AG04449 (cell line): Measurements from ENCODE around the gene TBR1.

Experiments
- CTCF ChIA-PET: fragments of 350-600 bp; formaldehyde crosslinking; extraction: SDS; loops from one replicate; lab custom pipeline; 2021; ENCODE audit warnings: antibody characterized with exemption; lab: Yijun Ruan, JAX
- POLR2A ChIA-PET: fragments of 400-600, 350-600 bp; formaldehyde crosslinking; extraction: SDS; loops from one replicate; lab custom pipeline; 2020; ENCODE audit warnings: antibody characterized with exemption, inconsistent platforms; lab: Yijun Ruan, JAX
- DNase-seq: peaks from one replicate; pipeline ENCODE4 v3.0.0-alpha.2; 2010; ENCODE audit warnings: low read depth, low spot score
- H3K4me3 ChIP-seq: 2 replicates; pipeline ENCODE4 v1.5.1; 2011; ENCODE audit warnings: low read depth, mild to moderate bottlenecking, control low read depth, low read length
- TF ChIP-seq, protein P1 (sequence below): IDR thresholded peaks from one replicate; pipeline ENCODE4 v1.5.1; 2011; ENCODE audit warnings: mild to moderate bottlenecking, moderate library complexity, low read length, control low read depth, inconsistent platforms; ENCODE audit not compliant: insufficient read depth; ENCODE audit errors: missing control alignments

Gene TBR1

DNA sequence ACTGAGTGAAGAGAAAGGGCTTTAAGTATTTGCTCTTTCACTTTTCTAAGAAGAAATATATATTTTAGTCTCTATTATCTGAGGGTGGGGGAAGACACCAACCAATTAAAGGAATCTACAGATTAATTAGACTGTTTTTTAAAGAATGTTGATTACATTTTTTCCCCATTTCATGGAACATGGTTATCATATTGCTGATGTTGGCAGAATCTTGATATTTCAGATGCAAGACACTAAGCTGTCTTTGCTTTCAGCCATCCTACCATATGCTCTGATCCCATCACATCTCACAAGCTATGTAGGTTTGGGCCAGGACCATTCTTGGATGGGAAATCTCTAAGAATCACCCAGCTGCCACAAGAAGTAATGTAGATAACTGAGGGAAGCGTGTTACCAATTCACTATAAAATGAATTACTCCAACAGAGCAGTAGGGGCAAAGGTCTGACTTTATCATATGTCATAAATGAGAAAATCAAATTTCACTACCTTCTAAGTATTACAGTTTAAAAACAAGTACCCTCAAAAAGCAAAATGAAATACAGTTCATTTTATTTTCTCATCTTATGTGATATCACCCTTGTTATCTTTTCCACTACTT lies 6.7 kb upstream of the TBR1 start:
- no peak for DNase-seq
- POLR2A ChIA-PET: no interaction called here
- CTCF ChIA-PET: no interaction called here
- no peak overlapping the region for H3K4me3 ChIP-seq
- TF ChIP-seq, protein P1, sequence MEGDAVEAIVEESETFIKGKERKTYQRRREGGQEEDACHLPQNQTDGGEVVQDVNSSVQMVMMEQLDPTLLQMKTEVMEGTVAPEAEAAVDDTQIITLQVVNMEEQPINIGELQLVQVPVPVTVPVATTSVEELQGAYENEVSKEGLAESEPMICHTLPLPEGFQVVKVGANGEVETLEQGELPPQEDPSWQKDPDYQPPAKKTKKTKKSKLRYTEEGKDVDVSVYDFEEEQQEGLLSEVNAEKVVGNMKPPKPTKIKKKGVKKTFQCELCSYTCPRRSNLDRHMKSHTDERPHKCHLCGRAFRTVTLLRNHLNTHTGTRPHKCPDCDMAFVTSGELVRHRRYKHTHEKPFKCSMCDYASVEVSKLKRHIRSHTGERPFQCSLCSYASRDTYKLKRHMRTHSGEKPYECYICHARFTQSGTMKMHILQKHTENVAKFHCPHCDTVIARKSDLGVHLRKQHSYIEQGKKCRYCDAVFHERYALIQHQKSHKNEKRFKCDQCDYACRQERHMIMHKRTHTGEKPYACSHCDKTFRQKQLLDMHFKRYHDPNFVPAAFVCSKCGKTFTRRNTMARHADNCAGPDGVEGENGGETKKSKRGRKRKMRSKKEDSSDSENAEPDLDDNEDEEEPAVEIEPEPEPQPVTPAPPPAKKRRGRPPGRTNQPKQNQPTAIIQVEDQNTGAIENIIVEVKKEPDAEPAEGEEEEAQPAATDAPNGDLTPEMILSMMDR: no peak

DNA sequence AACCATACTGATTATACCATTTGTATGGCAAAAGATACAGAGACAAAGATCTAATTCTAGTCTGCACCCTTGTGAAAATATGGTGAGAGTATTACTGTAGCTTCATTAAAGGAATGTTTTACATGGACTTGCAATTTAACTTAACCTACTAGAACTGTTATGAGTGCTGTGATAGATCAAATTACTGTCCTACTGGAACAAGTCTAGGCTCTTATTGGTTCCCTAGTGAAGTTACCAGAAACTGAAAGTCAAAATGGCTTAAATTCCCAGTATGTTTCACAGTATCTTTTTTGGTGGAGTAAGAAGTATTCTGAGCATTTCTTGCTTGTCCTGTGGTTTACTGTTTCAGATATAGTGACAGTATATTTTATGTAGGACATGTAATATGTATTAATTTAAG lies 3.8 kb upstream of the TBR1 start:
- H3K4me3 ChIP-seq: no peak overlapping the region
- DNase-seq: peak; percentile 23
- TF ChIP-seq, protein P1: no peak
- POLR2A ChIA-PET: no interaction called here
- CTCF ChIA-PET: no interaction called here

DNA sequence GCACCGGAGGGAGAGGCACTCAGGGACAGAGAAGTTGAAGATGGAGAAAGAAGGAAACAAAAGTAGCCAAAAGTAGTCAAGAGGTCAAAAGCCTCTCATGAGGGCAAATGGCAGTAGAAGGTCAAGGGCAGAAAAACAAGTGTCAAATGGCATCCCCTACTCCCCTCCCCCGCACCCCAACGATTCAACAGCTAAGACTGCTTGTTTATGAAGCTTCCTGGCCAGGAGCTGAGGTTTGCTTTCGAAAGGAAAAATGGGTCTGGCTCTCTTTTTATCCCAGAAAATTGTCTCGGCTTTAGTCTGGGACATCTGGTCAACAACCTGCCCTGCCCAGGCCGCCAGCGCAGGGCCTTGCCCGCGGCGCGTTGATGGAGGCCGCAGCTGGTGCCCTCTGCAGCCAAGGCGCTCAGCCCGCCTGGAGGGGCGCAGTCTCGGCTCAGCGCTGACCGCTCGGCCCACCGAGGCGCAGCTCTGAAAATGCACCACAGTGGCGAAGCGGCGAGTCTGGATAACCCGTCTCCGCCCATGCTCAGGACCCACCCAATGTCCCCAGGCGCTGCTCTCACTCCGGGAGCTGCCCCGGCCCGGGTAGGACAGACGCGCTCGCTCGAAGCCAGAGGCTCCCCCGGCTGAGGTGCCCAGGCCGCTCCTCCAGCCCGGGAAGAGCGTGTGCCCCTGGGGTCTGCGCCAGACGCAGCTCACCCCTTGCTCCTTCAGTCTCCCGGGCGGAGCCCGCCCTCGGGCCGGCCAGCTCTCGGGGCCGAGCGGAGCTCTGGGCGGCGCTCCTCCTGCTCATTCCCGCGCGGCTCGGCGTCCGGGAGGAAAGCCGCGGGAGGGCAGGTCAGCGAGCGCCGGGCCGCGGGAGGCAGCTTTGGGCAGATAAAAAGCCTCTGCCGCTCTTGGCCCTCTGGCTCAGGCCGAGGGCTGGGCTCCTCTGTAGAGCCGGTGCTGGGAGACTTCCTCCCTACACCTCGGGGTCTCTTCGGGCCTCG lies 1.8 kb upstream of the TBR1 start:
- peak overlapping the region; percentile 59 for H3K4me3 ChIP-seq
- ChIA-PET POLR2A (no interaction called here), CTCF (interaction anchor here (0.6 to 1.3 kb wide), 2 partner anchors 11 to 13 kb away, joined by 5 to 6 read pairs; no protein-coding TSS in a partner anchor)
- no peak for DNase-seq
- TF ChIP-seq, protein P1: no peak

DNA sequence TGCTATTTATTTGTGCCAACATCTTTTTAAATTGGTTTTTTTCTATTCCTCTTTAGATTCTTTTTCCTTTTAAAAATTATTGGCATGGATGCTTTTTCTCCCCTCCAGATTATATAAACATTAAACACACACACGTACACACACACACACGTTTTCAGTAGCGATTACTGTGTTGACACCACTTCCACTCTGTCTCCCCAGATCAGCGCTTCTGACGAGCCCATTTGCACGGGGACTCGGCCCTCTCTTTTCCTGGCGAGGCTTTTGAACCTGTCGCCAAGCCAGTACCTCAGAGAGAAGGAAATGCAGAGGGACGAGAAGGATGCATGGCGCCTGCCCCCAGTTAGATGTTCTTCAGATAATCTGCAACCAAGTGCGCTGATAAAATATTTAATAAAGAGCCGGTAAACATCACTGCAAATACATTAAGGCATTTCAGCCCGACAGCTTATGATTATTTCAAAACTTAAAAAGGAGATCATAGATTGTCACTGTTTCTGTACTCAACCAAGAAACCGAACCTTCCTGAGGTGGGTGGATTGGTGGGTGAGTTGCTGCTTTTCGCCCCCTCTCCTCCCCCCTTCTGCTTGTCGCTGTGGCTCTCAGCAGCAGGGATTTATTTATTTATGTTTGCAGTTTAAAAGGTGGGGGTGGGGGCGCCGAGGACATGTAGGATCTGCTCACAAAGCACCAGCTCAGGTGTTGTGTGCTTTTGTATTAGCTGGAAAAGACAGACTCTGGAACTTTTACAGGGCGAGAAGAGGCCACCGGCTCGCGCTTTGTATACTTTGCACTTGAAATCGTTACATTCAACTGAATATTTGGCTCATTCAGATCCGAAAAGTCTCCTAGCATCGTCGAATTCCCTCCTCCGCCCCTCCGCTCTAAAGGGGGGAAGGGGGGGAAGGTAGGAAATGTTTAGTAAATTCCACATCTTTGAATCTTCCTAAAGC lies 787 bp upstream of the TBR1 start:
- CTCF ChIA-PET: interaction anchor here (0.6 to 1.5 kb wide), 3 partner anchors 10 to 13 kb away, joined by 5 to 6 read pairs (median 6); no protein-coding TSS in a partner anchor

DNA sequence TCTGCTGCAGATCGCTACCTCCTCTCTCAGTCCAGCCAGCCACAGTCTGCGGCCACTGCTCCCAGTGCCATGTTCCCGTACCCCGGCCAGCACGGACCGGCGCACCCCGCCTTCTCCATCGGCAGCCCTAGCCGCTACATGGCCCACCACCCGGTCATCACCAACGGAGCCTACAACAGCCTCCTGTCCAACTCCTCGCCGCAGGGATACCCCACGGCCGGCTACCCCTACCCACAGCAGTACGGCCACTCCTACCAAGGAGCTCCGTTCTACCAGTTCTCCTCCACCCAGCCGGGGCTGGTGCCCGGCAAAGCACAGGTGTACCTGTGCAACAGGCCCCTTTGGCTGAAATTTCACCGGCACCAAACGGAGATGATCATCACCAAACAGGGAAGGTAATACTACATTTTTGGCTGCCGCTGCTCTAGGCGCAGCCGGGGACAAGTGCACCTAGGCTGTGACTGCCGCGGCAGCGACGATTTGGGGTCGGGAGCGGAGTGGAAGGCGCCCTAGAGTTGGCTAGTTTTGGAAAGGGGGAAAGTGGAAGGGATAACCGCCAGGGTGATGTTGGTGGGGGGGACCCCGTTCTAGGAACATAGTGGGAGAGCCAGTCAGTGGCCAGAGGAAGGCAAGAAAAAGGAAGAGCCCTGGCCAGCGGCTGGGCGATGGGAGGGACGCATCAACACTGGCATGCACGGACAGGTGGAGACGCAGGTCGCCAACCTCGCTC lies 776 bp downstream of the TBR1 start:
- no peak overlapping the region for H3K4me3 ChIP-seq
- POLR2A ChIA-PET: no interaction called here
- TF ChIP-seq, protein P1: no peak
- DNase-seq: no peak
- CTCF ChIA-PET: interaction anchor here (1.5 kb wide), 1 partner anchor 11 kb away, joined by 6 read pairs; no protein-coding TSS in a partner anchor

More for the DNA sequence above, 787 bp upstream of the TBR1 start:
- peak overlapping the region; percentile 59 for H3K4me3 ChIP-seq
- POLR2A ChIA-PET: no interaction called here
- TF ChIP-seq, protein P1: no peak
- DNase-seq: no peak
